Measurements from ENCODE around the gene LUZP2.

LUZP2 gene

GRCh38 chr11:24628224-24628776 lies 131.4 kb downstream of the LUZP2 start:
- no peak for DNase-seq (ENCODE audit: extremely low read depth in 1 of 2, low read depth in 1 of 2)

GRCh38 chr11:24634606-24635160 lies 137.8 kb downstream of the LUZP2 start:
- DNase-seq (ENCODE audit: extremely low read depth in 1 of 2, low read depth in 1 of 2): no peak

GRCh38 chr11:24635588-24636290 lies 138.9 kb downstream of the LUZP2 start:
- DNase-seq (ENCODE audit: extremely low read depth in 1 of 2, low read depth in 1 of 2): no peak

GRCh38 chr11:24636291-24636629 lies 139.4 kb downstream of the LUZP2 start:
- DNase-seq (ENCODE audit: extremely low read depth in 1 of 2, low read depth in 1 of 2): no peak

GRCh38 chr11:24637520-24637919 lies 140.7 kb downstream of the LUZP2 start:
- DNase-seq (ENCODE audit: extremely low read depth in 1 of 2, low read depth in 1 of 2): no peak

GRCh38 chr11:24642648-24643047 lies 145.8 kb downstream of the LUZP2 start:
- DNase-seq (ENCODE audit: extremely low read depth in 1 of 2, low read depth in 1 of 2): no peak

GRCh38 chr11:24645563-24645962 lies 148.7 kb downstream of the LUZP2 start:
- no peak for DNase-seq (ENCODE audit: extremely low read depth in 1 of 2, low read depth in 1 of 2)

- no peak for DNase-seq (ENCODE audit: extremely low read depth in 1 of 2, low read depth in 1 of 2)
Measured at GRCh38 chr11:24651873-24652272, 155.0 kb downstream of the LUZP2 start.

- DNase-seq (ENCODE audit: extremely low read depth in 1 of 2, low read depth in 1 of 2): no peak
Measured at GRCh38 chr11:24653901-24654300, 157.0 kb downstream of the LUZP2 start.

- DNase-seq (ENCODE audit: extremely low read depth in 1 of 2, low read depth in 1 of 2): no peak
Measured at GRCh38 chr11:24661331-24661730, 164.5 kb downstream of the LUZP2 start.

GRCh38 chr11:24664399-24664798 lies 167.5 kb downstream of the LUZP2 start:
- no peak for DNase-seq (ENCODE audit: extremely low read depth in 1 of 2, low read depth in 1 of 2)

- DNase-seq (ENCODE audit: extremely low read depth in 1 of 2, low read depth in 1 of 2): no peak
Measured at GRCh38 chr11:24667353-24667968, 170.6 kb downstream of the LUZP2 start.

GRCh38 chr11:24678703-24679348 lies 182.0 kb downstream of the LUZP2 start:
- no peak for DNase-seq (ENCODE audit: extremely low read depth in 1 of 2, low read depth in 1 of 2)

- DNase-seq (ENCODE audit: extremely low read depth in 1 of 2, low read depth in 1 of 2): no peak
Measured at GRCh38 chr11:24679821-24680351, 183.0 kb downstream of the LUZP2 start.

GRCh38 chr11:24683583-24683982 lies 186.7 kb downstream of the LUZP2 start:
- no peak for DNase-seq (ENCODE audit: extremely low read depth in 1 of 2, low read depth in 1 of 2)

GRCh38 chr11:24685821-24686220 lies 189.0 kb downstream of the LUZP2 start:
- no peak for DNase-seq (ENCODE audit: extremely low read depth in 1 of 2, low read depth in 1 of 2)

- no peak for DNase-seq (ENCODE audit: extremely low read depth in 1 of 2, low read depth in 1 of 2)
Measured at GRCh38 chr11:24687531-24688147, 190.8 kb downstream of the LUZP2 start.

- DNase-seq (ENCODE audit: extremely low read depth in 1 of 2, low read depth in 1 of 2): no peak
Measured at GRCh38 chr11:24688981-24689380, 192.1 kb downstream of the LUZP2 start.

- DNase-seq (ENCODE audit: extremely low read depth in 1 of 2, low read depth in 1 of 2): no peak
Measured at GRCh38 chr11:24697522-24698111, 200.8 kb downstream of the LUZP2 start.

- no peak for DNase-seq (ENCODE audit: extremely low read depth in 1 of 2, low read depth in 1 of 2)
Measured at GRCh38 chr11:24704716-24705115, 207.9 kb downstream of the LUZP2 start.

- DNase-seq (ENCODE audit: extremely low read depth in 1 of 2, low read depth in 1 of 2): no peak
Measured at GRCh38 chr11:24705474-24705873, 208.6 kb downstream of the LUZP2 start.
